Measurements from ENCODE around the gene IFITM10. TPM values are rescaled to one million over a fixed set of nuclear protein-coding genes. Genes with fewer than 3 reads are reported as not detected.

The IFITM10 gene
- total RNA-seq (2022; extraction: Qiagen RNA extraction): 1.1 to 2.1 TPM (median 1.4 TPM) in 5 replicates

DNA sequence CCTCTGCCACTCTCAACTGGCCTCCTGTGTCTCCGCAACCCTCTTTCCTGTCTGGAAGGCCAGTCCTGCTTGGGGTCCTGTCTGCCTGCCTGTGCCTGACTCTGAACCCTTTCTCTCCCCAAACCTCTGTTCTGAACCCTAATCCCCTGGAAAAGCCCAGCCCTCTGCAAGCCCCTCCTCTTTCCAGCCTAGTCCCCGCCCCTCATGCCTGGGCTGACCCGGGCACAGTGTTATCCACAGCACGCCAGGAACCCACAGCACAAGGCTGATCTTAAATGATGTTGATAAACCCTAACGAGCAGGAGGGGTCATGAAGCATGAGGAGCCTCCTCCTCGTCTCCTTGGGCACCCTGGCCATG, at the start of gene IFITM10:
TSS of gene IFITM10 (minus strand) at position 115 of the 359 bp plus-strand sequence. CDS start 153 bp downstream, outside the sequence.

DNA sequence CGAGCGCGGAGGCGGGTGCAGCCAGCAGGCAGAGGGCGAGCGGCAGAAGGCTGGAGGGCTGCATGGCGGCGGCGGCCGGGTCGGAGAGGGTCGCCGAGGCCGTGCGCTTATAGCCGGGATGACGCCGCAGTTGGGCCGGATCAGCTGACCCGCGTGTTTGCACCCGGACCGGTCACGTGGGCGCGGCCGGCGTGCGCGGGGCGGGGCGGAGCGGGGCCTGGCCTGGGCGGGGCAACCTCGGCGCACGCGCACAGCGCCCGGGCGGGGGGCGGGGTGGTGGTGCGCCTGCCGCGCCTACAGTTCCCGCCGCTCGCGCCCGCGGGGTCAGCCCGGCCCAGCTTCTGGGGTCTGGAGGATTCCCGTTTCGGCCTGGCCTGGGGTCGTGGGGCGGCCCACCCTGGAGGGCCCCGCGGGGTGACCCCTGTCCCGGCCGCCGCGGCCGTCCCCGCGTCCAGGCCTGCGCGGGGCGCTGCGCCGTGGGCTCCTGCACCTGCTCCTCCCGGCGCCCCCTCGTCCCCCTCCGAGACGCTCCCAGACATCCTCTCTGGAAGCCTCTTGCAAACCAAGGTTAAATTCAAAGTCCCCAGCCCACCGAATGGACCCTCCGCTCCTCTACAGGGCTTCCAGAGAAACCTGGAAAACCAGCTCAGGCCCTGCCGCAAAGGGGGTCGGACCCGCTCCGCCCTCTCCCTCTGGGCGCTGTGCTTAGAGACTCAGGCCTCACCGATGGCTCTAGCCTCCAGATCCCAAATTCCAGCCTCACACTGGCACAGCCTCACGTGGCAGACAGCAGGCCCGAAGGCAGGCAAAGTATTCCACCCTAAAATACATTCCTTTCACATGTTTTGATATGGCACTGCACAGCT, 13.6 kb upstream of the IFITM10 start, which contains the start of gene CTSD:
TSS of gene CTSD (minus strand) at position 132 of the 866 bp plus-strand sequence. CDS start at position 64, 68 bp downstream.

DNA sequence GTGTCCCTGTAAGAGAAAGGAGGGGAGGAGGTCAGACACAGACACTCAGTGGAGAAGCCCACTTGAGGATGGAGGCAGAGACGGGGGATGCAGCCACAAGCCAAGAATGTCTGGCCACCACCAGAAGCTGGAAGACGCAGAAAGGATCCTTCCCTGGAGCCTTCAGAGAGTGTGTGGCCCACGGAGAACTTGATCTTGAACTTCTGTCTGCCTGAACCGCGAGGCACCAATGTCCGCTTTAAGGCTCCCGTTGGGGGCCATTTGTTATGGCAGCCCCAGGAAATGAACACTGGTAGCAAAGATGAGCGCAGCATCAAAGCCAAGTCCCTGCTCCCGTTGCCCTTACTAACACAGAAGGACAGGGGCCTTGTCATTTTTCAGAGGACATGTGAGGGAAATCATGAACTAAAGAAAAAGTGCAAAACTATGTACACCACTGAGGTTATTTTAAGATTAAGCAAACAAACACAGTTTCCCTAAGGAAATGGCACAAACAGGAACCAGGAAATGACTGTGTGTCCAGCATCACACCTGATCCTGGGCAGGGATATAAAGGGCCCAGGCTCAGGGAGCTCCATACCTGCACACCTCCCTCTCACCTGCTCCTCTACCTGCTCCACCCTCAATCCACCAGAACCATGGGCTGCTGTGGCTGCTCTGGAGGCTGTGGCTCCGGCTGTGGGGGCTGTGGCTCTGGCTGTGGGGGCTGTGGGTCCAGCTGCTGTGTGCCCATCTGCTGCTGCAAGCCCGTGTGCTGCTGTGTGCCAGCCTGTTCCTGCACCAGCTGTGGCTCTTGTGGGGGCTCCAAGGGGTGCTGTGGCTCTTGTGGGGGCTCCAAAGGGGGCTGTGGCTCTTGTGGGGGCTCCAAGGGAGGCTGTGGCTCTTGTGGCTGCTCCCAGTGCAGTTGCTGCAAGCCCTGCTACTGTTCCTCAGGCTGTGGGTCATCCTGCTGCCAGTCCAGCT, 53.5 kb downstream of the IFITM10 start, which contains the start of gene KRTAP5-6:
TSS of gene KRTAP5-6 (plus strand) at position 588 of the 963 bp plus-strand sequence. CDS start at position 639, 51 bp downstream.

Other genes with a start within 250 kb of the IFITM10 start
- 0.81 to 1.2 TPM (median 1.0 TPM) in 5 replicates for gene DUSP8, start 178.3 kb downstream of the IFITM10 start, total RNA-seq (2022; extraction: Qiagen RNA extraction)
- gene KRTAP5-1, start 165.3 kb downstream of the IFITM10 start, total RNA-seq (2022; extraction: Qiagen RNA extraction): not detected in 5 replicates
- gene KRTAP5-2, start 152.3 kb downstream of the IFITM10 start, total RNA-seq (2022; extraction: Qiagen RNA extraction): not detected in 5 replicates
- gene KRTAP5-3, start 142.1 kb downstream of the IFITM10 start, total RNA-seq (2022; extraction: Qiagen RNA extraction): not detected in 5 replicates
- not detected in 5 replicates for gene KRTAP5-4, start 128.5 kb downstream of the IFITM10 start, total RNA-seq (2022; extraction: Qiagen RNA extraction)
- not detected in 5 replicates for gene KRTAP5-5, start 120.8 kb downstream of the IFITM10 start, total RNA-seq (2022; extraction: Qiagen RNA extraction)
- not detected in 5 replicates for gene KRTAP5-6, start 53.4 kb downstream of the IFITM10 start, total RNA-seq (2022; extraction: Qiagen RNA extraction)
- gene CTSD, start 13.3 kb upstream of the IFITM10 start, total RNA-seq (2022; extraction: Qiagen RNA extraction): 397 to 634 TPM (median 550 TPM) in 5 replicates
- gene SYT8, start 84.4 kb upstream of the IFITM10 start, total RNA-seq (2022; extraction: Qiagen RNA extraction): 0.43 to 1.1 TPM (median 0.55 TPM) in 5 replicates
- 0.25 to 0.40 TPM (median 0.28 TPM) in 4 of 5 replicates, not detected in the other for gene TNNI2, start 88.4 kb upstream of the IFITM10 start, total RNA-seq (2022; extraction: Qiagen RNA extraction)
- gene LSP1, start 102.5 kb upstream of the IFITM10 start, total RNA-seq (2022; extraction: Qiagen RNA extraction): 1.6 to 2.3 TPM (median 1.8 TPM) in 5 replicates
- not detected in 5 replicates for gene PRR33, start 141.3 kb upstream of the IFITM10 start, total RNA-seq (2022; extraction: Qiagen RNA extraction)
- gene TNNT3, start 169.1 kb upstream of the IFITM10 start, total RNA-seq (2022; extraction: Qiagen RNA extraction): 0.10 to 0.26 TPM (median 0.11 TPM) in 3 of 5 replicates, not detected in the others
- 138 to 166 TPM (median 157 TPM) in 5 replicates for gene MRPL23, start 196.7 kb upstream of the IFITM10 start, total RNA-seq (2022; extraction: Qiagen RNA extraction)
- gene H19, start 247.2 kb upstream of the IFITM10 start, total RNA-seq (2022; extraction: Qiagen RNA extraction): 11.0 to 21.2 TPM (median 17.5 TPM) in 5 replicates